Esophagus muscularis mucosa (tissue), 4 donors: ENCODE data around the gene FAM3C. TPM values are rescaled to one million over a fixed set of nuclear protein-coding genes. Genes with fewer than 3 reads are reported as not detected.

Experiments used
- DNase-seq: peaks from one replicate; pipeline ENCODE4 v3.0.0-alpha.2; 2017; ENCODE audit errors: extremely low spot score
- H3K27ac ChIP-seq, 4 donors: fragments of 200-600 bp; sonication (generic); replicated peaks in 1 of 4; 1 replicate in 3 of 4; 2 replicates in 1 of 4; pipeline ENCODE4 v1.5.1; 2016 to 2019; ENCODE audit warnings: mild to moderate bottlenecking in 1 of 4
- H3K27me3 ChIP-seq, 4 donors: fragments of 200-600 bp; sonication (generic); one replicate each; pipeline versions ENCODE4 v1.5.1 to v1.6.0; 2016 to 2019
- H3K36me3 ChIP-seq, 4 donors: fragments of 200-600 bp; sonication (generic); one replicate each; pipeline ENCODE4 v1.5.1; 2016 to 2019
- H3K4me1 ChIP-seq, 4 donors: fragments of 200-600 bp; sonication (generic); one replicate each; pipeline ENCODE4 v1.5.1; 2016 to 2019
- H3K4me3 ChIP-seq, 4 donors: fragments of 200-600 bp; sonication (generic); 1 replicate in 2 of 4; 2 replicates in 2 of 4; pipeline ENCODE4 v1.5.1; 2016 to 2019; ENCODE audit warnings: mild to moderate bottlenecking in 4 of 4, moderate library complexity in 1 of 4
- H3K9me3 ChIP-seq, 4 donors: fragments of 200-600 bp; sonication (generic); 1 replicate in 3 of 4; 2 replicates in 1 of 4; pipeline ENCODE4 v1.5.1; 2016 to 2019
- CTCF ChIP-seq, 3 experiments: fragments of 200-600 bp in 2 of 3; fragments of 450-650 bp in 1 of 3; sonication (generic) in 2 of 3; IDR thresholded peaks; one replicate each; pipeline ENCODE4 v1.5.1; 2017 to 2019; ENCODE audit warnings: antibody characterized with exemption in 3 of 3, mild to moderate bottlenecking in 2 of 3, moderate library complexity in 1 of 3
- EP300 ChIP-seq: sonication (generic); formaldehyde crosslinking; IDR thresholded peaks from one replicate; pipeline ENCODE4 v1.6.1; 2017; ENCODE audit warnings: antibody characterized with exemption
- POLR2A ChIP-seq: fragments of 450-650 bp; IDR thresholded peaks from one replicate; pipeline ENCODE4 v1.6.1; 2017; ENCODE audit warnings: antibody characterized with exemption, moderate library complexity, mild to moderate bottlenecking, low read depth
- POLR2AphosphoS5 ChIP-seq, 2 donors: sonication (generic); formaldehyde crosslinking; IDR thresholded peaks; one replicate each; pipeline ENCODE4 v1.6.1; 2017; ENCODE audit warnings: antibody characterized with exemption in 2 of 2
- WGBS: methylation state at CpG from one replicate; pipeline ENCODE4 v1.1.5; 2018; 5-methylcytosine and 5-hydroxymethylcytosine counted together
- intact Hi-C: fragments of 100-400 bp; cut with DNase I; formaldehyde crosslinking; loops from one replicate; pipeline ENCODE4 v1.15.1; 2023
- total RNA-seq, 4 donors: library from RNA; depleted of rRNA; stranded (reverse); fragments of >200 nt; gene quantifications; one replicate each; pipeline versions ENCODE4 v1.1.0 to v1.2.1, GENCODE V29; 2016

The FAM3C gene
- total RNA-seq, 4 donors from 2014 or later, result 26.6 to 41.9 (median 30.7) TPM

DNA sequence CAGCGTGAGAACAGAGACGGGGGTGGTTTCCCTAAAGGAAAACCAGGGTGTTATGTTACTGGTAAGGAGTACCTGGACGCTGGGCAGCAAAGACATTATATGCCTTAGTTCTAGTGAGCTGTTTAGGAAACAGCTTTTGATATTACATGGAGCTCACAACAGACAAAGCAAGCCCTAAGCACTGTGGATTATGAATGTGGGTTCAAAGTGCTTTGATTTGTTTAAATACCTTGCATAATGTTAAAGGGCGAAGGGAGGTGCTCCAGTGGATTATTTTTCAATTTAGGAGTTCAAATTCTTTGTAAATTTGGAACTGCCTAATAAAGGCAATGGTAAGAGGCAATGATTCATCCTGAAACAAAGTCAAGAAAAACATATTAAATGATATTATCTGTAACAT is 53.5 kb downstream of the FAM3C start:
- intact Hi-C loops, result no loop called here
- 91% methylated on average over 4 of the region's 4 CpGs for WGBS

DNA sequence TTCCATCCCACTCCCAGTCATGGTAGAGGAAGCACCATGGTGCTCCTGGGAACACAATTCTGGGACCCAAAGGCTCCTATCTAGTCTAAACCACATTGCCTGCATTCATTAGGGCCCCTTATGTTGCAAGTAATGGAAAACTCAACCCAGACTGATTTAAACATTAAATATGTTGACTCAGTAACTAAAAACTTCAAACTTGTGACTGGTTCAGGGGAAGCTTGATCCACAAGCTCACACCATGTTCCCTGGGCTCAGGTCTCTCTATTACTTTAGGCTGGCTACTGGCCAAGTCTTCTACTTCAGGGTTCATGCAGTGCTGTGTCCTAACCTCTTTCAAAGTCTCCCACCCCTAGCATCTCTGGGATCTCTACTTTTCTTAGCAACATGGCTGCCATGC is 54.2 kb downstream of the FAM3C start:
- H3K4me1 ChIP-seq, result no peaks in the 10 kb centered on the region
- intact Hi-C loops, result no loop called here
- no peak for DNase-seq
- no peak for TF ChIP-seq POLR2AphosphoS5 (IDR thresholded peaks at IDR 0.05)
- TF ChIP-seq EP300, result no peak
- TF ChIP-seq POLR2A, result no peak
- TF ChIP-seq CTCF (IDR thresholded peaks at IDR 0.05), result no peak
- no peak overlapping the region for H3K4me3 ChIP-seq
- no peaks in the 10 kb centered on the region for H3K9me3 ChIP-seq
- no peaks in the 10 kb centered on the region for H3K27me3 ChIP-seq
- peaks cover 0 to 6% (median 4%) of the 10 kb centered on the region in 4 donors for H3K36me3 ChIP-seq
- no peak overlapping the region for H3K27ac ChIP-seq

More for the DNA sequence above, 53.5 kb downstream of the FAM3C start:
- no peak for TF ChIP-seq POLR2A
- no peak for TF ChIP-seq CTCF (IDR thresholded peaks at IDR 0.05)
- TF ChIP-seq POLR2AphosphoS5 (IDR thresholded peaks at IDR 0.05), result no peak
- no peak for TF ChIP-seq EP300
- Histone ChIP-seq H3K4me3 (no peak overlapping the region), H3K9me3 (no peaks in the 10 kb centered on the region), H3K4me1 (no peaks in the 10 kb centered on the region), H3K27ac (no peak overlapping the region), H3K36me3 (peaks cover 0 to 12% (median 9%) of the 10 kb centered on the region in 4 donors), H3K27me3 (no peaks in the 10 kb centered on the region)
- no peak for DNase-seq

GRCh38 chr7:121339082-121339481 is 57.0 kb downstream of the FAM3C start:
- Histone ChIP-seq H3K4me1 (no peaks in the 10 kb centered on the region), H3K4me3 (no peak overlapping the region), H3K36me3 (no peaks in the 10 kb centered on the region), H3K9me3 (no peaks in the 10 kb centered on the region), H3K27ac (no peak overlapping the region), H3K27me3 (peaks cover 0 to 13% (median 0%) of the 10 kb centered on the region in 4 donors)
- intact Hi-C loops, result no loop called here
- 80% methylated on average over 5 of the region's 5 CpGs for WGBS
- DNase-seq, result no peak
- TF ChIP-seq POLR2A, result no peak

DNA sequence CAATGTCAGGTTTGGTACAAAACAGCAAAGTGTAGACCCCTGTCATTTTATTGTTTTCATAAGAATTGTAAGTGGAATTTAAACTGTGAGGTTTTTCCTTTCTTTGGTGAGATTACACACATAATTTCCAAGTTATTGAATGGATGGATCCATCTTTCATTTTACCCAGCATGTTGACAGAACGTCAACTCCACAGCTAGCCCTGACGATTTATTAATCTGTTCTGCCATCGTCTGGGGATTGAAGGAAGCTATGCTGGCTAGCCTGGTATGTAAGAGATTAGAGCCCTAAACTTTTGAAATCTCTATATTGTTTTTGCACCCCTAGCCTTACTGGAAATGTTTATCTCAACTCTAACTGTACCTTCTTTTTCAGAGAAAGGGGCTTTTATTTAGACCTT is 58.7 kb downstream of the FAM3C start:
- 31% methylated on average over 3 of the region's 3 CpGs for WGBS
- intact Hi-C loops, result no loop called here

DNA sequence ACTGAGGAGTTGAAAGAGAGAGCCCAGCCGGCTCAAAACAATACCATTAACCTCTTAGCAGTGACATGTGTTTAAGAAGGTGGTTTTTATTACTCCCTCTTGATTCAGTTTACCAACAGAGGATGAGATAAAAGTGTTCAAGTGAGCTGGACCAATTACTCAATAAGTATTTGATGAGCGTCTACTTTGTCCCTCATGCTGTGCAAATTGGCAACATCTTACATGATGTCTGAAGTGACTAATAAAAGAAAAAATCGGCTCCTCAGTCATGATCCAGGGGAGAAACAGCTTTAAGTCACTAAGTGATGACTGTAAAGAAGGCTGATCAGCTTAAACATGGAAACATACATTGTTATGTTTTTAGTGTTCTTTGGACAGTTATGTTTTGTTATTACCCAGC is 59.5 kb downstream of the FAM3C start:
- Histone ChIP-seq H3K9me3 (no peaks in the 10 kb centered on the region), H3K27ac (no peak overlapping the region), H3K4me1 (no peaks in the 10 kb centered on the region), H3K27me3 (peaks cover 0 to 34% (median 5%) of the 10 kb centered on the region in 4 donors), H3K36me3 (no peaks in the 10 kb centered on the region), H3K4me3 (no peak overlapping the region)
- TF ChIP-seq POLR2A, result no peak
- TF ChIP-seq EP300, result no peak
- no peak for TF ChIP-seq CTCF (IDR thresholded peaks at IDR 0.05)
- TF ChIP-seq POLR2AphosphoS5 (IDR thresholded peaks at IDR 0.05), result no peak
- no peak for DNase-seq
- intact Hi-C loops, result no loop called here
- 58% methylated on average over 3 of the region's 3 CpGs for WGBS

More for the DNA sequence above, 58.7 kb downstream of the FAM3C start:
- no peak for DNase-seq
- H3K9me3 ChIP-seq, result no peaks in the 10 kb centered on the region
- peaks cover 0 to 26% (median 0%) of the 10 kb centered on the region in 4 donors for H3K27me3 ChIP-seq
- no peak overlapping the region for H3K4me3 ChIP-seq
- TF ChIP-seq POLR2A, result no peak
- no peak for TF ChIP-seq EP300
- no peak for TF ChIP-seq POLR2AphosphoS5 (IDR thresholded peaks at IDR 0.05)
- no peak for TF ChIP-seq CTCF (IDR thresholded peaks at IDR 0.05)
- no peaks in the 10 kb centered on the region for H3K4me1 ChIP-seq
- no peaks in the 10 kb centered on the region for H3K36me3 ChIP-seq
- H3K27ac ChIP-seq, result no peak overlapping the region
